ENCODE data around the gene MARK1.

DNA sequence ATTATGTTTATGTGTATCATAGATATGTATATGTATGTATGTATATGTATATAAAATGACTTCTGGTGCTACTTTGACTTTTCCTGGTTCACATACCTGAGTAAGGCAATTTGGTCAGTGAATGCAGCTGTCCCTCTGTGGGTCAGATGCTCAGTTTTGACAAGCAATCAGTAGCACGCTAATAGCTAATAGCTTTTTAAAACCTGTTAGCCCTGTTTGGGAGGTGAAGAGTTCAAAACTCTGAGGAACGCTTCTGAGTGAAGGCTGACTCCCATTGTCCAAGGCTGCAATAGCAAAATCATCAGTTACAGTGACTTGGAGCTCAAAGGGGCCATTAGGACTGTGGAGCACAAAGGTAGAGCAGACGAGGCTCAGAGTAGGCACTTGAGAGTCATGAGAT, 67.2 kb downstream of the MARK1 start:
- no peak for TF ChIP-seq POLR2A (IDR thresholded peaks at IDR 0.05)
- TF ChIP-seq CTCF (IDR thresholded peaks at IDR 0.05), result no peak

Measured in esophagus squamous epithelium (tissue), 4 donors.